KOPT-K1 (cell line): Measurements from ENCODE around the gene TMEM165.
"Not testable (repeated sequence)": the region's sequence is repeated elsewhere in the genome, so short reads cannot be mapped to it uniquely, and the experiment has no call there.

Source experiments
- H3K27ac ChIP-seq: fragments of 200-600 bp; sonication (generic); 2 replicates; pipeline ENCODE4 v1.5.1; 2016; ENCODE audit warnings: antibody characterized with exemption, mild to moderate bottlenecking, low read depth, low read length; ENCODE audit not compliant: poor library complexity, severe bottlenecking
- H3K36me3 ChIP-seq: fragments of 200-600 bp; sonication (generic); 2 replicates; pipeline ENCODE4 v1.5.1; 2017; ENCODE audit warnings: antibody characterized with exemption, mild to moderate bottlenecking, low read length, moderate library complexity; ENCODE audit not compliant: insufficient read depth
- H3K9me3 ChIP-seq: fragments of 200-600 bp; sonication (generic); 2 replicates; pipeline ENCODE4 v1.5.1; 2017; ENCODE audit warnings: antibody characterized with exemption, low read length, mild to moderate bottlenecking; ENCODE audit not compliant: insufficient read depth, poor library complexity, severe bottlenecking

TMEM165 gene

DNA sequence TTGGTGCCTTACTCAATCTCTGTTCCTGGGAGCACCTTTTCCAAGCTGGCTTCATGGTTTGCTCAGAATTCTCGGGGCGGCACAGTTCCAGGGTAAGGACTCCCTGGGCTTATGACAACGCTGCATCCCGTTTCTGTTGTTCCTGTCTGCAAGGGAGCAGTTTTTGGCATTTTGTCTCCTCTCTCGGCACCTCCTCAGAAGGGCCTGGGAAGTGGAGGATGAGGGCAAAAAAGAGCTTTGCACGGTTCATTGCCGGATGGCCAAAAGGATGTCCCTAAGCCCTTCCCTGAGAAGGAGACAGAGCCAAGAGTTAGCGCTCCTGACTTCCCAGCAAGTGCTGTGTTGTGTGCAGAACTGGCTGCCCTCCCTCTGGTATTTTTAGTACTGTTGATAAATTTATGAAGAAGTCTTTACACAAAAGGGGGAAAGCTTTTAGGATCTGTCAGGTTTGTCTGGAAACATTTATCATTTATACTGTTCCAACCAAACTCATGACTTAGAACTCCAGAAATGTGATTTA is 36.3 kb upstream of the TMEM165 start:
- H3K27ac ChIP-seq, result no peak overlapping the region

GRCh38 chr4:55362938-55363337 is 32.8 kb upstream of the TMEM165 start:
- not testable (repeated sequence) for H3K36me3 ChIP-seq, H3K27ac ChIP-seq, H3K9me3 ChIP-seq

More for the DNA sequence above, 36.3 kb upstream of the TMEM165 start:
- H3K36me3 ChIP-seq, result no peaks in the 10 kb centered on the region
- H3K9me3 ChIP-seq, result no peaks in the 10 kb centered on the region

DNA sequence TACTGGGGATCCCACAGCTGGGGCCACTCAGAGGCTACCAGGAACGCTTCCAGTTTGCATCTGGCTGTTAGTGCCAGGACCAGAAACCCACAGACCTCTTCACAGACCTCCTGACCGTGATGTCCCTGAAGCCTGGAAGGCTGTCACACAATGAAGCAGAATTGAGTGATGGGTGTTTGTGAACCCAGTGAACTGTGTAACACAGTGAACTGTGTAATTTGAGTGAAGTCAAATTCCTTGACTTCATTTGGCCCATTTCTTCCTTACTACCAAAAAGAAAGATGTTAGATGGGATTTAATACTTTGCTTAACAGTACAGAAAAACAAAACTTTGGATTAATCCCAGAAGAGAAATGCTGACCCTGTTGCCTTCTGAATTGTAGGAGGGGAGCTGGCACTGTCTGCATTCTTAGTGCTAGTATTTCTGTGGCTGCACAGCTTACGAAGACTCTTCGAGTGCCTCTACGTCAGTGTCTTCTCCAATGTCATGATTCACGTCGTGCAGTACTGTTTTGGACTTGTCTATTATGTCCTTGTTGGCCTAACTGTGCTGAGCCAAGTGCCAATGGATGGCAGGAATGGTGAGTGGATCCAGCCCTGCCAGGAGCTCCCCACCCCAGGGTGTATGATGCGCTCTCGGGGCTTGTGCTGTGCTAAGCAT is 31.9 kb upstream of the TMEM165 start:
- no peak overlapping the region for H3K27ac ChIP-seq

DNA sequence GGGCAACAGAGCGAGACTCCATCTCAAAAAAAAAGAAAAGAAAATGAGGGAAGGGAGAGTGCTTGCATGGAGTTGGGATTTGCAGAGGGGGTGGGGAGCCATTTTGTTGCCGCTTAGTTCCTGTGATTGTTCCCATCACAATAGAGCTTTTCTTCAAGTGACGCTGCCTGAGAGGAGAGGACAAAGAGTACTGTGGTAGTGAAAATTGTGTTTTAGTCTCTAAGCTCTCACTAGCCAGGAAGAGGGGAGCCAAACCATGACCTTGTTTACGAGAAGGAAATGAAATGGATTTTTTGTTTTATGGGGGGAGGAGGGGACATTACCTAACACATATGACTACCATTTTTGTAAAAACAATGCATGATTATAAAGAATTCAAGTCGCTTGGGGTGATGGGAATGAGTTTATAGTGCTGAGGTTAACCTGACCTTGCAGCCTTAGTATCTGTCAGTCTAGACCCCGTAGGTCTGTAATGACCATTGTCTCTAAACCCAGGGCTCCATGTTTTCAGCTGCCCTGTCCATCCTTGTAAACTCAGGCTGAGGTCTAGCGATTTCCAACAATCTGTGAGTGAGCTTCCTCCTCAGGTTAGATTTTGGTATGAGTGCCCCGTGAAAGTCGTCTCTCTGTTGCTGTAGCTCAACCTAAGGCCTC is 30.9 kb upstream of the TMEM165 start:
- H3K36me3 ChIP-seq, result no peaks in the 10 kb centered on the region; the same call in 1 of the 2 replicates
- no peak overlapping the region for H3K27ac ChIP-seq
- no peaks in the 10 kb centered on the region for H3K9me3 ChIP-seq

More for the DNA sequence above, 31.9 kb upstream of the TMEM165 start:
- Histone ChIP-seq H3K36me3 (no peaks in the 10 kb centered on the region; the same call in 1 of the 2 replicates), H3K9me3 (no peaks in the 10 kb centered on the region)

DNA sequence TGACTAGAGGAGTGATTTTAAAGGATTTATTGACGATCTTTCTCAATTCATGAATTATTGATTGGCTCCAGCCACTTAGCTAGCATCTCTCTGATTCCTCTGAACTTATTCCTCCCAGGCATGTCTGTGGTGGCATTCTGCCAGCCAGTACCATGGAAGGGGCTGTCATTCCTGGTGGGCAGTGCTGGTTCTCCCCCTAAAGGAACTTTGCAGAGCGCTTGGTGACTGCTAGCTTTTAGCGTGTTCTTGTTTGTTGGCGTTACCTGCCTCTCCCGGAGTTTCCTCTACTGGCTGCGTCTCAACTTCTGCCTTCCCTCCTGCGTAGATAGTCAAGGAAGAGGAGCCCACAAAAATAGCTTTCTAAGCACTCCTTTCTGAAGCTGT is 30.4 kb upstream of the TMEM165 start:
- Histone ChIP-seq H3K9me3 (no peaks in the 10 kb centered on the region), H3K36me3 (no peaks in the 10 kb centered on the region; the same call in 1 of the 2 replicates), H3K27ac (no peak overlapping the region)

DNA sequence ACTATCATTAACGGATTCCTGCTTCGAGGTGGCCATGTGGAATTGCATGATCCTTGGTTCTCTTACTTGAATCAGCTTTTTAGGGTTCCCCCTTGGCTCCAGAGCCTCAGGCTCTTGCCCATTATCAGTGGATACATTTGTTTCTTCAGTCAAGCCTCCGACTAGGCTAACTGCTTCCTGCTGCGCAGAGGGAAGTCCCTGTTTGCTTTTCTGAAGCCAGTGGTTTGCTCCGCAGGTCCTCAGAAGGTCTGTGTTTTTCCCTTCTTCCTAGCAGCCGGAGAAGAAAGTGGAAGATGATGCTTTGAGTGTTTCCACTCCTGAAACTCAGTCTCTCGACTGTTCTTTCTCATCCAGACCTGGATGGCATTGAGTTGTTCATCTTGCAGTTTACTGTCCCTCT is 29.1 kb upstream of the TMEM165 start:
- Histone ChIP-seq H3K27ac (no peak overlapping the region), H3K36me3 (no peaks in the 10 kb centered on the region; the same call in 1 of the 2 replicates), H3K9me3 (no peaks in the 10 kb centered on the region)

DNA sequence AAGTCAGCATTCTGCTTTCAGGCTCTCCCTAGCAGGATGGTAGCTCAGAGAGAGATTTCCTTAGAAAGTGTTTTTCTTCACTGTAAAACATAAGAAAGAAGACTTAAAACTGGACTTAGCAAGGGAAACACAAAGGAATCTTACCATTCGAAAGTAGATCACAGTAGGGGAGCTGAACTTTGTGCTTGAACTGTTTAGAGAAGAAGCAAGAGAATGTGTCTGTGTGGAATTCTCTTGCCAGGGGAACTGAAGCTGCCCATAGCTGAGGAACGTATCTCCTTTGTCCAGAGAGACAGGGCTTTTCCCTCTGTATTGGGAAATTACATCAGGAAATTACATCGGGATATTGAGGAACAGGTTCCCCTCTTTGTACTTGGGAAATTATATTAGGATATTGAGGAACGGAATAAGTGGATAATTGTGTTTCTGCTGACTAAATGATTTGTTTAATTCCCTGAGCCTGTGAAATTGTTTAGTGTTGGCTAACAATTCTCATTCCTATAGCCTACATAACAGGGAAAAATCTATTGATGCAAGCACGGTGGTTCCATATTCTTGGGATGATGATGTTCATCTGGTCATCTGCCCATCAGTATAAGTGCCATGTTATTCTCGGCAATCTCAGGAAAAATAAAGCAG is 28.6 kb upstream of the TMEM165 start:
- no peak overlapping the region for H3K27ac ChIP-seq
- H3K9me3 ChIP-seq, result no peaks in the 10 kb centered on the region
- H3K36me3 ChIP-seq, result no peaks in the 10 kb centered on the region; the same call in 1 of the 2 replicates

DNA sequence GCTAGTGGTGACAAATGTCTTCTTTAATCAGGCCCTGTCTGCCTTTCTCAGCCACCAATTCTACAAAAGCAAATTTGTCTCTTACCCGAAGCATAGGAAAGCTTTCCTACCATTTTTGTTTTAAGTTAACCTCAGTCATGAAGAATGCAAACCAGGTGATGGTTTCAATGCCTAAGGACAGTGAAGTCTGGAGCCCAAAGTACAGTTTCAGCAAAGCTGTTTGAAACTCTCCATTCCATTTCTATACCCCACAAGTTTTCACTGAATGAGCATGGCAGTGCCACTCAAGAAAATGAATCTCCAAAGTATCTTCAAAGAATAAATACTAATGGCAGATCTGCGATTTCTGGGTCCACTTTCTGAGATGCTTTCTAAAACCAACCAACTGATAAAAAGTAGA is 25.8 kb upstream of the TMEM165 start:
- H3K9me3 ChIP-seq, result no peaks in the 10 kb centered on the region
- H3K27ac ChIP-seq, result no peak overlapping the region
- no peaks in the 10 kb centered on the region; the same call in 1 of the 2 replicates for H3K36me3 ChIP-seq

DNA sequence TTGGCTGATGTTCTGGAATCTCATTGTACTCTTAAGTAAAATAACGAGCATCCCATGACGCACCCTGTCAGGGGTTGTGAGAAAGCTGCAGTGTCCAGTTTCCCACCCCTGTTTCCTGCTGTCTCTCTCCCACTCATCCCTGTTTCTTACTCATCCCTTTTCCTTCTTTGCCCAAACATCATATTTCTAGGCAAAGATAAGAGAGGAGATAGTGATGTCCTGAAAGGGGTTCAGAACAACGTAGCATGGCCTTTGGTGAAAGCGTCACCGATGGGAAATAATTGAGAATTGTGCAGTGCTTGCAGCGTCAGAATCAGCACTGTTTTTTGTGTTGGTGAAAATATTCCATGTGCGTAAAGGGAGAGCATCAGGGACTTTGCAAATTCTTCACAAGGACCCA is 23.5 kb upstream of the TMEM165 start:
- no peaks in the 10 kb centered on the region for H3K9me3 ChIP-seq
- H3K27ac ChIP-seq, result no peak overlapping the region
- no peaks in the 10 kb centered on the region for H3K36me3 ChIP-seq

DNA sequence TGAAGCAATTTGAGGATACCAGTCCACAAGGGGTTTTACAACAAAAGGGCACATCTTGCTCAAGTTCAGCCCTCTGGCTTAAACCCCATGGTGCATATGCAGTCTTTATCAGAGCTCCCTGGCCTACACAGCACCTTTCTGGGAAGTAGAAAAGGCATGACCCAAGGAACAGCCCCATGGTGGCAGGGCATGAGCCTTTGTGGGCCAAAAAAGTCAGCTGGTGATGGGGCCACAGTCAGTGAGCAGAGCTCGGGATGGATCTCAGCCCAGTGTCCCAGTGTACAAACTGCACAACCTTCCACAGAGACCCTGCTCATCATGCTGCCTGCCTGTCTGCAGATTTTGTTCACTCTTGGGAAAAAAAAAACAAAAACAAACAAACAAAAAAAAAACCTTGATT is 22.3 kb upstream of the TMEM165 start:
- H3K9me3 ChIP-seq, result no peaks in the 10 kb centered on the region
- no peaks in the 10 kb centered on the region for H3K36me3 ChIP-seq
- H3K27ac ChIP-seq, result no peak overlapping the region

DNA sequence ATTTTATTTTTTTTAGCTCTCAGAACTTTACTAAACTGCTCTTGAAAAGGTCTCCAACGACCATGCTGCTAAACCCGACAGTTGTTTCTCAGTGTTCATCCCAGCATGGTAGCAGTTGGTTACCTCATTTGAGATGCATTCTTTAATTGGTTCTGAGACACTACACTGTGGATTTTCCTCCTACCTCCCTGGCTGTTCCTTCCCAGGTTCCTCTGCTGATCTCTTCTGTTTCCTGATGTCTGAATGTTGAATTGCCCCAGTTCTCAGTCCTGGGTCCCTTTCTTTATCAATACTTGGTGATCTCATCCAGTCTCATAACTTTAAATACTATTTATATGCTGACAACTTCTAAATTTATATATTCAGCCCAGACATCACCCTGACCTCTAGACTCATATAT is 19.1 kb upstream of the TMEM165 start:
- Histone ChIP-seq H3K36me3 (no peaks in the 10 kb centered on the region), H3K27ac (no peak overlapping the region), H3K9me3 (no peaks in the 10 kb centered on the region)

DNA sequence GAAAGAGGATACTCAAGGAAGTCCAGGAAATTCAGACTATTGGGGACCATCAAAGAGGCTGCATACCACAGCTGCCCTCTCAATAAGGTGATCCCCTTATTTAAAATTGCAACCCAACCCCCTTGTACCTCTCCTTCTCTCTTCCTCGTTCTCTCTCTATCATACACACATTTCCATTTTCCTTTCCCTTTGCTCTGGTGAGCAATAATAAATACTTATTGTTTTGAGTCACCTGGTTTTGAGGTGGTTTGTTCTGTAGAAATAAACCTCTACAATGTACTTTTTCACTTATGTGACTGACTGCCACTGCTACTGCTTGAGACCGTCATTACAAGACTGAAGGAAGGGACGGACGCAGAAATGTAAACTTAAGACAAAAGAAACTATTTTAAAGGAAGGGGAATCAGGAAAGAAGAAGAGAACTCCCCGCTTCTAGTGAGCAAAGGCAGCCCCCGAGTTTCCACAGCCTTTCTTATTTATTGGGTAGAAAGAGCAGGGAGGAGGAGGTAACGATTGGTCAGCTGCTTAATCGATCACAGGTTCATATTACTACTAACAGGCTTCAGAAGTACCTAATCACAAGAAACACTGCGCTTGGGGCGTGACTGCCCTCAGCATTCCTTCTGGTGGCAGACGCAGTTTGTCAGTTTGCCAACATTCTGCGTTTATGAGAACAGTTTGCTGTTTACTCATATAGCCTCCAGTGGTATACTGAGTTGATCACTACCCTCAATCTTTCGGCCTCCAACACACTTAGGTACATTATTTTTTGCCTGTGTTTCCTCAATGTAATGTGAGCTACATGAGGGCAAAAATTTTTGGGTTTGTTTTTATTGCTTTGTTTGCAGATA is 16.9 kb upstream of the TMEM165 start:
- H3K27ac ChIP-seq, result no peak overlapping the region
- H3K9me3 ChIP-seq, result no peaks in the 10 kb centered on the region
- no peaks in the 10 kb centered on the region for H3K36me3 ChIP-seq

- Histone ChIP-seq H3K36me3 (no peaks in the 10 kb centered on the region), H3K9me3 (no peaks in the 10 kb centered on the region), H3K27ac (no peak overlapping the region)
Measured at GRCh38 chr4:55380576-55380975, 15.2 kb upstream of the TMEM165 start.

- H3K9me3 ChIP-seq, result no peaks in the 10 kb centered on the region
Measured at GRCh38 chr4:55381502-55381901, 14.3 kb upstream of the TMEM165 start.

More at GRCh38 chr4:55381502-55381901, 14.3 kb upstream of the TMEM165 start:
- no peaks in the 10 kb centered on the region for H3K36me3 ChIP-seq
- no peak overlapping the region for H3K27ac ChIP-seq
